GM19328 (cell line): ENCODE measurements around the gene RPL27.
"Not testable (repeated sequence)": the region's sequence is repeated elsewhere in the genome, so short reads cannot be mapped to it uniquely, and the experiment has no call there.

Experiments
- ATAC-seq: cut with Tn5 transposase; IDR thresholded peaks from one replicate; pipeline ENCODE4 v1.9.1; 2021; ENCODE audit warnings: mild to moderate bottlenecking, moderate library complexity; ENCODE audit not compliant: unreplicated experiment

Gene RPL27

GRCh38 chr17:42992872-42993271 is 5.3 kb upstream of the RPL27 start:
- ATAC-seq, result no peak

GRCh38 chr17:42993913-42994312 is 4.3 kb upstream of the RPL27 start:
- ATAC-seq, result not testable (repeated sequence)

- ATAC-seq, result no peak
These were observed 732 bp upstream of the RPL27 start for GRCh38 chr17:42997390-42997983.

DNA sequence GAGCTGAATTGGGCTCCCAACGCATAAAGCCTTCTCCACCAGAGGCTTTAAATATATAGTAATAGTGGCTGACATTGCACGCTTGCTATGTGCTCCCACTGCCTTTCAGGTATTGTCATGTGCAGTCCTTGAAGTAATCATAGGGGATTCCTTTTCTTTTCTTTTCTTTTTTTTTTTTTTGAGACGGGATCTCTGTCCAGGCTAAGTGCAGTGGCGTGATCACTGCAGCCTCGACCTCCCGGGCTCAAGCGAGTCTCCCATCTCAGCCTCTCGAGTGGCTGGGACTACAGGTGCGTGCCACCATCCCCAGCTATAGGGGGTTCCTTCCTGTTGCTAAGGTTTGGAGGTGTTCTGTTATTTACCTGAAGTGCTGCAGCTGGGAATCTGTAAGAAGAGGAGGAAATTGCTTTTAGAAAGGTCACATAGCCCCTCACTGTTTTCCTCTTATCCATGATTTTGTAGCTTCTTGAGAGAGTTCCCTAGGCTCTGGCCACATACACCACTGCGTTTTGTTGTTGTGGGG is 845 bp downstream of the RPL27 start:
- ATAC-seq, result no peak

DNA sequence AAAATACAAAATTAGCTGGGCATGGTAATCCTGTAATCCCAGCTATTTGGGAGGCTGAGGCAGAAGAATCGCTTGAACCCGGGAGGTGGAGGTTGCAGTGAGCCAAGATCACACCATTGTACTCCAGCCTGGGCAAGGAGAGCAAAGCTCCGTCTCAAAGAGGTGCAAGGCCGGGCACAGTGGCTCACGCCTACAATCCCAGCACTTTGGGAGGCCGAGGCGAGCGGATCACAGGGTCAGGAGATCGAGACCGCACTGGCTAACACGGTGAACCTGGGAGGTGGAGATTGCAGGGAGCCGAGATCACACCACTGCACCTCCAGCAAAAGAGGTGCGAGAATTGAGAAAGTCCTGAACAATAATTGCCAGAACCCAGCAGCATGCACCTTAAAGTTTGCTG is 2.7 kb downstream of the RPL27 start:
- not testable (repeated sequence) for ATAC-seq

DNA sequence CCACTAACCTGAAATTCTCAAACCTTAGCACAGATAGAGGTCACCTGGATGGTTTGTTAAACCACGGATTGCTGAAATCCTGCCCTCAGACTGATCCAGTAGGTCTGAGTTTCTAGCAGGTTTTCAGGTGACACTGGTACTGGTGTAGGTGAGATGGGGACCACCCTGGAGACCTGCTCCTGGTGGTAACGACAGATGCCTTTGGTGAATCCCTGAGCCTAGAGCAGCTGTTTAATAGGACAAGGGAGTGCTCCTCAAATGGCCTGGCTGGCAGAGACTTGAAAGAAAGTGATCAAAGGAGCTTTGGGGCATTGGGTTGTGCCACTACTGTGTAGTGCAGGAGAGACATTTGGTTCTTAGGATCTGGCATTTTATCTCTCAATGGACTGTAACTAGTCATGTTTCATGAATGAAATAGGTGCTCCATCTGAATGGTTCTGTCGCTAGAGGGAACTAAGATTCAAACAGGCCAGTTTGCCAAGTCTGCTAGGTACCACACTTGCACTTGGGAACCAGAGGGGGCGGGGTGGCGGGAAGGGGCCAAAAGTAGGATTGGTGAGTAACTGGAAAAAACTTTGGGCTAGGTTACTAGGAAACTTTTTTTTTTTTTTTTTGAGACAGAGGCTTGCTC is 5.4 kb downstream of the RPL27 start:
- no peak for ATAC-seq

GRCh38 chr17:43006639-43007551 is 8.7 kb downstream of the RPL27 start, which contains the start of gene IFI35:
IFI35 (plus strand) TSS chr17:43006784; CDS start chr17:43006948, 164 bp downstream.
- ATAC-seq, result peak; percentile 65

- no peak for ATAC-seq
These were observed 12.6 kb downstream of the RPL27 start for GRCh38 chr17:43010667-43011308.

DNA sequence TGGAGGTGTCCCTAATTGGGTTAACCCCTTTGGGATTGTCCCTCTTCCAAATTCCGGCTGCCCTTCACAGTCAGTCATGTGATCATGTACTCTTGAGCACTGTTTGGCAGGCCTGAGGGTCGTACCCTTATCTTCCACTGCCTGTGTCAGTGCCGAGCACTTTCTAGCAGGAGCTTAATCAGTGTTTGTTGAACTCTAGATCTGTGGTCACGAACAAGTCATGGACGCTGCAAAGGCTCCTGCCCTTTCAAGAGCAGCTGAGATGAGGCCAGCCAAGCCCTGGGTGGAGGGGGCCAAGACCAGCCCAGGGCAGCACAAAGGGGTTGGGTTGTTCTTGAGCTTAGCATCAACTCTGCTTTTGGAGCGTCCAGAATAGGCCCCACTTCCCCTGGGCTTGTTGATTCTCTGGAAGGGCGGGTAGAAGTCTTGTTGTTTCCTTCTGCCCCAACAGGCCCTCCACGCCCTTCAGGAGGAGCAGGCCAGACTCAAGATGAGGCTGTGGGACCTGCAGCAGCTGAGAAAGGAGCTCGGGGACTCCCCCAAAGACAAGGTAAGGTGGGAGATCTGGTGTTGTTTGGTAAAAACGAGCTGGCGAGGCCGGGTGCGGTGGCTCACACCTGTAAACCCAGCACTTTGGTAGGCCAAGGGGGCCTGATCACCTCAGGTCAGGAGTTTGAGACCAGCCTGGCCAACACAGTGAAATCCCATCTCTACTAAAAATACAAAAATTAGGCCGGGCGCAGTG is 13.7 kb downstream of the RPL27 start:
- no peak for ATAC-seq

- ATAC-seq, result no peak
These were observed 15.1 kb downstream of the RPL27 start for GRCh38 chr17:43013296-43013695.

DNA sequence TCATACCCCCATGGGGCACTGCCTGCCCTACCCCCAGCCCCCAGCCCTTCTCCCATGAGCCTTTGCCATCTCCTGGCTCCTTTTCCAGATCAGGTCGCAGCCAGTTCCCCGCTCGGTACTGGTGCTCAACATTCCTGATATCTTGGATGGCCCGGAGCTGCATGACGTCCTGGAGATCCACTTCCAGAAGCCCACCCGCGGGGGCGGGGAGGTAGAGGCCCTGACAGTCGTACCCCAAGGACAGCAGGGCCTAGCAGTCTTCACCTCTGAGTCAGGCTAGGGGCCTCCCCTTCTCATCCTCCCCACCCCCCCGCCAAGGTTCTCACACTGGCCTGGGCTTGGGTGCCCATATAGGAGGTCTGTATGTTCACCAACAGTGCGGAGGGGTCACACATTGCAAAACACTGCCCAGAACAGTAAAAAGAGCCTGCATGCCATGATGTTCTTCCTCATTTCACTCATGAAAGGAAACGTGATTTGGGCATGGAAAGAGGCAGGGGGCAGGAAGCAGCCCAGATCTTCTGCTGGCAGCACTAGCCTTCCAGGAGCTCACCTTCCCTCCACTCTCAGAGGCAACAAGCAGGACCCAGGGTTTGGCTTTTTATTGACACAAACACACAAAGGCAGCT is 15.9 kb downstream of the RPL27 start:
- ATAC-seq, result no peak

- no peak for ATAC-seq
These were observed 16.7 kb downstream of the RPL27 start for GRCh38 chr17:43014649-43015542.

GRCh38 chr17:43015579-43015978 is 17.4 kb downstream of the RPL27 start:
- no peak for ATAC-seq

- ATAC-seq, result no peak
These were observed 18.0 kb downstream of the RPL27 start for GRCh38 chr17:43016216-43016615.

GRCh38 chr17:43018008-43018853 is 20.0 kb downstream of the RPL27 start:
- no peak for ATAC-seq

DNA sequence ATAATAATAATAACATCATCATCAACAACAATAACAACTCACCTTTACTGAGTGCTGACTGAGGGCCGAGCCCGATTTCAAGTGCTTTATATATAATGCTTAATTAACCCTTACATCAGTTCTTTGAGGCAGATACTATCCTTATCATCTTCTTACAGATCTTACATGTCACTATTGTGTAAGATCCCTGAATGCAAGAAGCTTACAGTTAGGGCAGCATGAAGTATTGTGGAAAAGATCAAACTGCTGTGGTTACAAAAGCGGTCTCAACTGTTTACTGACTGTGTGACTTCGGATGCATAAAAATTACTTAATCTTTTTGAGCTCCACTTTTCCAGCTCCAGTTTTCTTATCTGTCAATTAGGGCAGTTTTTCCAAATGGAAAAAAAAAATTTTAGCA is 20.7 kb downstream of the RPL27 start:
- no peak for ATAC-seq

- no peak for ATAC-seq
These were observed 21.2 kb downstream of the RPL27 start for GRCh38 chr17:43019418-43019817.

DNA sequence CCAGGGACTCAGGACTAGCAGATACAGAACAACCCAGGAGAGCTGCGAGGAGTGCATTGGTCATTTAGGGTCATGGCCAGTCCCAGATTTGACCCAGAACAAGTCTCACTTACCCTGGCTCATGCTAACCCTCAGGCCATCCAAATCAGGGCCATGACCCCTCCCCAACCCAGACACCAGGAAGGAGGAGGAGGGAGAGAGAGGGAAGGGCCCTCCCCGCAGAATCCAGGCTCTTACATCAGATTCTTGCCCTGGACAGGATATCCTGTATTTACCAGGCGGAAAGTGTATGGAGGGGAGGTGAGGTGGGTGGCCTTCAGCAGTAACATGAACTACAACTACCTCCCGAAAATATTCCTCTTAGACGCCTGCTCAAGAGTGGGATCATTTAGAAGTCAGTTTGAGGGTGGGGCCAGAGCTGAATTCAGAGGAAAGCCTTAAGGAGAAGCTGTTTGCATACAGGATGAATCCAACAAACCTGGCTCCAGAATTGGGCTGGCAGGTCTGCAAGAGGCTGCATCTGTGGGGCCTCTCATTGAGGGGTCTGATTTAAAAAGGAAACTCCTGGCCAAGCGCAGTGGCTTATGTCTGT is 21.9 kb downstream of the RPL27 start:
- ATAC-seq, result no peak
